RWPE2 (cell line): ENCODE measurements around the gene BABAM1.

Experiments used
- ATAC-seq: fragments of 200-7000 bp; cut with Tn5 transposase; 3 replicates; pipeline ENCODE4 v1.9.1; 2021; ENCODE audit warnings: low read depth
- DNase-seq: peaks from one replicate; pipeline ENCODE4 v3.0.0-alpha.2; 2020; ENCODE audit warnings: low spot score
- H3K27ac ChIP-seq: fragments of 450-650 bp; 2 replicates; pipeline ENCODE4 v1.5.1; 2017; ENCODE audit warnings: mild to moderate bottlenecking; ENCODE audit not compliant: poor library complexity, severe bottlenecking
- H3K27me3 ChIP-seq: fragments of 250-450 bp; sonication (Bioruptor Pico); 2 replicates; pipeline ENCODE4 v1.5.1; 2021; ENCODE audit warnings: mild to moderate bottlenecking, moderate library complexity; ENCODE audit not compliant: insufficient read depth, poor library complexity, severe bottlenecking
- H3K36me3 ChIP-seq: fragments of 250-450 bp; sonication (Bioruptor Pico); 2 replicates; pipeline ENCODE4 v1.5.1; 2020; ENCODE audit warnings: low read depth, mild to moderate bottlenecking, moderate library complexity
- H3K4me1 ChIP-seq: fragments of 250-450 bp; sonication (Bioruptor Pico); 2 replicates; pipeline ENCODE4 v1.5.1; 2021; ENCODE audit warnings: mild to moderate bottlenecking, moderate library complexity; ENCODE audit not compliant: insufficient read depth, poor library complexity, severe bottlenecking
- H3K4me3 ChIP-seq: fragments of 250-450 bp; sonication (Bioruptor Pico); 2 replicates; pipeline ENCODE4 v1.5.1; 2021; ENCODE audit warnings: mild to moderate bottlenecking, moderate library complexity; ENCODE audit not compliant: severe bottlenecking
- H3K9me3 ChIP-seq: fragments of 250-450 bp; sonication (Bioruptor Pico); 2 replicates; pipeline ENCODE4 v1.5.1; 2021; ENCODE audit warnings: mild to moderate bottlenecking, moderate library complexity; ENCODE audit not compliant: severe bottlenecking
- TF ChIP-seq, protein P1 (sequence below): fragments of 450-650 bp; IDR thresholded peaks from one replicate; pipeline ENCODE4 v1.5.1; 2017; ENCODE audit warnings: mild to moderate bottlenecking, moderate library complexity; ENCODE audit not compliant: poor library complexity, severe bottlenecking

The BABAM1 gene

DNA sequence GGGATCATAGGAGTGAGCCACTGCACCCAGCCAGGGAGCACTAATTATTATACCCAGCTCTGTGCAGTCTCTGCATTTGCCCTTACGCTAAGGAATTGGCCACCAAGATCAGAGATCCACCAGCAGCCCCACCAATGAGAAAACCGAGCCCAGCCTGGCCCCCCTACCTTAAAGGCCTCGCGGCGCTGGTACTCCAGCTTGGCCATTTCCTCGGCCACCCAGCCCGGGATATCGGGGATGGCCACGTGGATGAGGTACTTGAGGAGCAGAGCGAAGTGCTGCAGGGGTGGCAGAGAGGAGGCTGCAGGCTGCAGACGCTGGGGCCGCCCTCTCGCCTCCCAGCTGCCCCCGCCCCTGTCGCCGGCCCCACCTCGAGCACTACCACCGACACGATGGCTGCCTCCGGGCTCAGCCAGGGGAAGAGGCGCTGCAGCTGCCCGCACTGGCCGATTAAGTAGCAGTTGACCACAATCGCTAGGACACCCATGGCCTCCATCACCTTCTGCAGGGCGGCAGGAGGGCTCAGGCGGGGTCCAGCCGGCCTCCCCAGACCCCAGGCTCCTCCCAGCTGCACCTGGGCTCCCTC lies 59.9 kb downstream of the BABAM1 start:
- peaks cover 3% of the 10 kb centered on the region; the same call in 1 of the 2 replicates for H3K36me3 ChIP-seq
- DNase-seq = no peak
- H3K9me3 ChIP-seq = no peaks in the 10 kb centered on the region

DNA sequence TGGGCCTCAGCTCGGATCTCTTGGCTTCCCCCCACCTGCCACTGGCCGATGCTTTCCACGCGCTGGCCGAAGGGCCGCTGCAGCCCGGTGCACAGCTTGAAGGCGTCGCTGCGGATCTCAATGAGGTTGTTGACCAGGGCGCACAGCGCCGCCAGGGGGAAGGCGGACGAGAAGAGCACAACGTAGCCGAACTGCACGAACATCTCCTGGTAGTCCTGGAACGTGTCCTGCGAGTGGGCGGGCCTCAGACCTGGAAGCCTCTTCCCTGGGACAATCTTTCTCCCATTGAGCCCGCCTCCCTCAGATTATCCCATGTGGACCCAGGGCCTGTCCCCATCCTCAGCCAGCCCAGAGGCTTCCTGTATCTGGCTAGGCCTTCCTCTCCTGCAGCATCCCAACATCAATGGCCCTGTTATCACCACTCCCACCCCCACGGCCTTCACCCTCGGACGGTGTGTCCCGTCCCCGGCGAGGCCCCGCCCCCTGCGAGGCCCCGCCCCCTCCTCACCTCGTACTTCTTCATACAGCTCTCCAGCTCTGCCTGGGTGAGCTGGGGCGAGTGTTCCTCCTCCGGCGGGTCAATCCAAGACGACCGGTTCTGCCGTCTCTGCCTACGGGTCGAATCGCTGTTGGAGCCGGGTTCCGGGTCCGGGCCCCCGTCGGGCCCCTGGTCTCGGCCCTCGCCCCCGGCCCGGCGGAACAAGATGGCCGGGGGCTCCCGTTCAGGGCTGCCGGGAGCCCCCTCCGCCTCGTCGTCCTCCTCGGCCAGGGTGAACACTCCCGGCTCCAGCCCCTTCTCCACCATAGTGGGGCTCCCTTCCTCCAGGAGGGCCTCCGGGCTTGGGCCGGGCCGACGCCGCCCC lies 60.6 kb downstream of the BABAM1 start:
- ATAC-seq = peak; percentile 44; the same call in 2 of the 3 replicates
- peak overlapping the region; percentile 52 for H3K27ac ChIP-seq

More for the DNA sequence above, 59.9 kb downstream of the BABAM1 start:
- H3K4me3 ChIP-seq = no peak overlapping the region
- TF ChIP-seq, protein P1, sequence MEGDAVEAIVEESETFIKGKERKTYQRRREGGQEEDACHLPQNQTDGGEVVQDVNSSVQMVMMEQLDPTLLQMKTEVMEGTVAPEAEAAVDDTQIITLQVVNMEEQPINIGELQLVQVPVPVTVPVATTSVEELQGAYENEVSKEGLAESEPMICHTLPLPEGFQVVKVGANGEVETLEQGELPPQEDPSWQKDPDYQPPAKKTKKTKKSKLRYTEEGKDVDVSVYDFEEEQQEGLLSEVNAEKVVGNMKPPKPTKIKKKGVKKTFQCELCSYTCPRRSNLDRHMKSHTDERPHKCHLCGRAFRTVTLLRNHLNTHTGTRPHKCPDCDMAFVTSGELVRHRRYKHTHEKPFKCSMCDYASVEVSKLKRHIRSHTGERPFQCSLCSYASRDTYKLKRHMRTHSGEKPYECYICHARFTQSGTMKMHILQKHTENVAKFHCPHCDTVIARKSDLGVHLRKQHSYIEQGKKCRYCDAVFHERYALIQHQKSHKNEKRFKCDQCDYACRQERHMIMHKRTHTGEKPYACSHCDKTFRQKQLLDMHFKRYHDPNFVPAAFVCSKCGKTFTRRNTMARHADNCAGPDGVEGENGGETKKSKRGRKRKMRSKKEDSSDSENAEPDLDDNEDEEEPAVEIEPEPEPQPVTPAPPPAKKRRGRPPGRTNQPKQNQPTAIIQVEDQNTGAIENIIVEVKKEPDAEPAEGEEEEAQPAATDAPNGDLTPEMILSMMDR = no peak
- ATAC-seq = no peak
- peak overlapping the region; percentile 52 for H3K27ac ChIP-seq
- H3K27me3 ChIP-seq = no peaks in the 10 kb centered on the region
- H3K4me1 ChIP-seq = peaks cover 13% of the 10 kb centered on the region

More for the DNA sequence above, 60.6 kb downstream of the BABAM1 start:
- H3K4me1 ChIP-seq = peaks cover 13% of the 10 kb centered on the region
- DNase-seq = no peak
- TF ChIP-seq, protein P1 = no peak
- H3K36me3 ChIP-seq = peaks cover 2% of the 10 kb centered on the region
- no peaks in the 10 kb centered on the region for H3K9me3 ChIP-seq
- H3K4me3 ChIP-seq = peak overlapping the region; percentile 29
- no peaks in the 10 kb centered on the region for H3K27me3 ChIP-seq
